ENCODE results near the gene PCDHA5. TPM values are rescaled to one million over a fixed set of nuclear protein-coding genes. Genes with fewer than 3 reads are reported as not detected.
A peak's percentile ranks its signal among the peaks of the same experiment; 100 is the strongest.

PCDHA5 gene
- total and polyA plus RNA-seq, 2 of the 13 experiments (the other 11 are each of a cell fraction or from before 2014, with no cell fraction given): not detected

DNA sequence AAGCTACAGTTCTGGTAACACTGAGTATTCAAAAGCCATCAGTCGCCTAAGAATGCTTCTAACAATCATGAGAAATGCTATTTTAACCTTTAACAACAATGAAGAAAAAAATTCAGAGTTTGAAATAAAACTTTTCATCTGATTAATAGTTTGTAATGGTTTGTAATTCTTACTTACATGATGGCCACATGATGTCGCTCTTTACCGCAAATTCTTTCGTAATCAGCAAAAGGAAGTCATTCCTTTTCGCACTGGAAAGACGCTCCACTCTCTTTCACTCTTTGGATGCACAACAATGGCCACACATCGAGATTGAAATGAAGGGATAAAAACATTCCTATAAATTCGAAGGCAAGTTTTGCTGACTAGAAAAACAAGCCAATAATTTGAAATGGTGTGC, 12.6 kb downstream of the PCDHA5 start, which contains the start of gene PCDHA7:
TSS of gene PCDHA7 (plus strand) at position 277 of the 400 bp plus-strand sequence. CDS start at position 392, 115 bp downstream.
- no peaks in the 10 kb centered on the region for H3K4me1 ChIP-seq (ENCODE audit: insufficient read depth, low read length)
- TF ChIP-seq, protein P1, sequence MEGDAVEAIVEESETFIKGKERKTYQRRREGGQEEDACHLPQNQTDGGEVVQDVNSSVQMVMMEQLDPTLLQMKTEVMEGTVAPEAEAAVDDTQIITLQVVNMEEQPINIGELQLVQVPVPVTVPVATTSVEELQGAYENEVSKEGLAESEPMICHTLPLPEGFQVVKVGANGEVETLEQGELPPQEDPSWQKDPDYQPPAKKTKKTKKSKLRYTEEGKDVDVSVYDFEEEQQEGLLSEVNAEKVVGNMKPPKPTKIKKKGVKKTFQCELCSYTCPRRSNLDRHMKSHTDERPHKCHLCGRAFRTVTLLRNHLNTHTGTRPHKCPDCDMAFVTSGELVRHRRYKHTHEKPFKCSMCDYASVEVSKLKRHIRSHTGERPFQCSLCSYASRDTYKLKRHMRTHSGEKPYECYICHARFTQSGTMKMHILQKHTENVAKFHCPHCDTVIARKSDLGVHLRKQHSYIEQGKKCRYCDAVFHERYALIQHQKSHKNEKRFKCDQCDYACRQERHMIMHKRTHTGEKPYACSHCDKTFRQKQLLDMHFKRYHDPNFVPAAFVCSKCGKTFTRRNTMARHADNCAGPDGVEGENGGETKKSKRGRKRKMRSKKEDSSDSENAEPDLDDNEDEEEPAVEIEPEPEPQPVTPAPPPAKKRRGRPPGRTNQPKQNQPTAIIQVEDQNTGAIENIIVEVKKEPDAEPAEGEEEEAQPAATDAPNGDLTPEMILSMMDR (CRISPR knock-in tag; IDR thresholded peaks at IDR 0.05): peak; percentile 54
- TF ChIP-seq STAG1 (CRISPR knock-in tag; IDR thresholded peaks at IDR 0.05) (peak; percentile 40), KDM2A (CRISPR knock-in tag; IDR thresholded peaks at IDR 0.05; ENCODE audit: borderline replicate concordance, low read depth) (no peak), HES4 (CRISPR knock-in tag; IDR thresholded peaks at IDR 0.05; ENCODE audit: borderline replicate concordance) (no peak), CEBPG (CRISPR knock-in tag; IDR thresholded peaks at IDR 0.05) (peak; percentile 51; the same call in 1 of the 2 replicates), ELF3 (CRISPR knock-in tag; IDR thresholded peaks at IDR 0.05) (peak; percentile 32; the same call in 1 of the 2 replicates), TFAP4 (IDR thresholded peaks at IDR 0.05; ENCODE audit: borderline replicate concordance, low read depth) (no peak), CREB1 (IDR thresholded peaks at IDR 0.05) (no peak), CREB1 (CRISPR knock-in tag; IDR thresholded peaks at IDR 0.05) (no peak), ZBTB7B (CRISPR knock-in tag; IDR thresholded peaks at IDR 0.05) (no peak), GABPA (IDR thresholded peaks at IDR 0.05; ENCODE audit: low read depth, low read length) (no peak), GABPA (CRISPR knock-in tag; IDR thresholded peaks at IDR 0.05; ENCODE audit: low read depth) (peak; percentile 23; the same call in 1 of the 2 replicates), MAFK (conservative IDR thresholded peaks at IDR 0.05 in 1 of 2, IDR thresholded peaks at IDR 0.05 in 1 of 2; ENCODE audit: low read length in 2 of 2) (peak in 1 of 2 experiments; percentile 52; a peak in 3 of 4 replicates)
- TF ChIP-seq, protein P2, sequence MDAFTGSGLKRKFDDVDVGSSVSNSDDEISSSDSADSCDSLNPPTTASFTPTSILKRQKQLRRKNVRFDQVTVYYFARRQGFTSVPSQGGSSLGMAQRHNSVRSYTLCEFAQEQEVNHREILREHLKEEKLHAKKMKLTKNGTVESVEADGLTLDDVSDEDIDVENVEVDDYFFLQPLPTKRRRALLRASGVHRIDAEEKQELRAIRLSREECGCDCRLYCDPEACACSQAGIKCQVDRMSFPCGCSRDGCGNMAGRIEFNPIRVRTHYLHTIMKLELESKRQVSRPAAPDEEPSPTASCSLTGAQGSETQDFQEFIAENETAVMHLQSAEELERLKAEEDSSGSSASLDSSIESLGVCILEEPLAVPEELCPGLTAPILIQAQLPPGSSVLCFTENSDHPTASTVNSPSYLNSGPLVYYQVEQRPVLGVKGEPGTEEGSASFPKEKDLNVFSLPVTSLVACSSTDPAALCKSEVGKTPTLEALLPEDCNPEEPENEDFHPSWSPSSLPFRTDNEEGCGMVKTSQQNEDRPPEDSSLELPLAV (CRISPR knock-in tag; conservative IDR thresholded peaks at IDR 0.05; ENCODE audit: low read depth): no peak
- no TSS peak for BruUV-seq (replicated peaks)
- H3K27me3 ChIP-seq (ENCODE audit: control insufficient read depth in 1 of 2, insufficient read depth in 2 of 2, low read length in 2 of 2): no peaks in the 10 kb centered on the region
- no peak within 1 kb of the TSS for H3K27ac ChIP-seq (ENCODE audit: extremely low read length, insufficient read depth, low read length)
- no peaks in the 10 kb centered on the region for H3K36me3 ChIP-seq (replicated peaks in 1 of 2; ENCODE audit: control insufficient read depth in 1 of 2, insufficient read depth in 2 of 2, low read length in 2 of 2)
- H3K4me2 ChIP-seq (ENCODE audit: low read depth, low read length): peak within 1 kb of the TSS; percentile 78
- H3K9ac ChIP-seq (ENCODE audit: insufficient read depth, low read depth, low read length): peak within 1 kb of the TSS; percentile 36; the same call in 1 of the 2 replicates
- ATAC-seq: peak; percentile 54
- peak; percentile 47 for FAIRE-seq
- intact Hi-C loops (cut with micrococcal nuclease; ENCODE audit: unreplicated experiment): no loop called here
- no peaks in the 10 kb centered on the region for H3K9me3 ChIP-seq (ENCODE audit: low read length)
- in situ Hi-C loops (cut with HindIII; ENCODE audit: extremely low pct_ligation_motif_present, low pct_unique_long_range_greater_than_20kb): no loop called here
- DNase-seq (ENCODE audit: low spot score): peak; percentile 32
- H3K4me3 ChIP-seq (replicated peaks in 1 of 3; ENCODE audit: insufficient read depth in 1 of 3, low read depth in 2 of 3, low read length in 3 of 3): peak within 1 kb of the TSS; percentile 62 to 68 (median 68)
- ChIA-PET CTCF (ENCODE audit: low intra/inter-chr PET ratio, low total read pairs) (no interaction called here), POLR2A (no interaction called here)
- WGBS (ENCODE audit: low lambda C conversion rate): 19% methylated on average over 8 of the region's 8 CpGs
- H4K20me1 ChIP-seq (ENCODE audit: insufficient read depth, low read length): no peaks in the 10 kb centered on the region
- H2AFZ ChIP-seq (ENCODE audit: low read length): peak within 1 kb of the TSS; percentile 42
- no peaks in the 10 kb centered on the region for H3K79me2 ChIP-seq (ENCODE audit: insufficient read depth, low read length)
